ENCODE data around the gene EHMT1. TPM values are rescaled to one million over a fixed set of nuclear protein-coding genes. Genes with fewer than 3 reads are reported as not detected.

EHMT1 gene
- total RNA-seq, 1 experiment from 2014 or later: 63.9 TPM

DNA sequence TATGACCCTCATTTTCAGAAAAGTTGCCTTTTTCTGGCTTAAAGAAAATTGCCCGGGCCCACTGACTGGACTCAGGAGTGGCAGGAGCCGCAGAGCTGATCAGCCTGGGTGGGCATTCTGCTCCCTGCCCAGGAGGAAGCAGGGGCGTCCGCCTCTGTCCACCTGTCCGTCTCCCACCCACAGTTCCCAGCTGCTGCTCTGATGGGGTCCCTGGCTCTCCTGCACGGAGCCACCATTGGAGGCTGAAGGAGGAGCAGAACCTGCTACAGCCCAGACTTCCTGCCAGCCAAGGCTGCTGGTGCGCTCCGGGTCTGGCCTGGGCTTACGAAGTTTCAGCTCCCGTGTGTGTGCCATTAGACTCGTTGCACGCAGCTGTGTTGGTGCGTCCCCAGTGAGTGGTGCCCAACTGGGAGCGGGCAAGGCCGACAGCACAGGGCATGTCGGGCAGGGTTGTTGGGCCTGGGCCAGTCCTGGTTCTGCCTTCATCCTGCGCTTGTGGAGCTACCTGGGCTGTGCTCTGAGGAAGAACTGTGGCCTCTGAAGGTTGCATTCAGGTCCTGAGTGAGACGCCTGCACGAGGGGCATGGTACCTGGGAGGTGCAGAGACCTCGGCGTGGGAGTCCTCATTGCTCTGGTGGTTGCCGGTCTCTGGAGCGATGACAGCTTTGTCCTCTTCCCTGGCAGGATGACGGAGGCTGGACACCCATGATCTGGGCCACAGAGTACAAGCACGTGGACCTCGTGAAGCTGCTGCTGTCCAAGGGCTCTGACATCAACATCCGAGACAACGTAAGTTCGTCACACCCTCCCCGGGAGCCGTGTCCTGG, 181.6 kb downstream of the EHMT1 start:
- CTCF ChIA-PET: no interaction called here
- in situ Hi-C loops (cut with HindIII; ENCODE audit: low pct_unique_long_range_greater_than_20kb, low sequenced_read_pairs): no loop called here
- no TSS peak for BruUV-seq (replicated peaks)
- no peaks in the 10 kb centered on the region for H3K9me3 ChIP-seq (ENCODE audit: control insufficient read depth, insufficient read depth, low read depth, low read length)
- ATAC-seq (no peak; the same call in 1 of the 2 replicates), DNase-seq (ENCODE audit: low read depth, low spot score) (no peak)
- H3K4me1 ChIP-seq (ENCODE audit: control insufficient read depth, insufficient read depth, low read length): no peaks in the 10 kb centered on the region
- H3K27me3 ChIP-seq (ENCODE audit: control insufficient read depth, insufficient read depth, low read length): no peaks in the 10 kb centered on the region
- POLR2A ChIA-PET: no interaction called here
- no peak overlapping the region for H3K27ac ChIP-seq (ENCODE audit: low read length)
- H3K36me3 ChIP-seq (ENCODE audit: control insufficient read depth, insufficient read depth, low read length): no peaks in the 10 kb centered on the region
- intact Hi-C loops (cut with micrococcal nuclease; ENCODE audit: unreplicated experiment): no loop called here
- H3K4me3 ChIP-seq (ENCODE audit: low read depth in 2 of 2, low read length in 2 of 2): no peak overlapping the region
- TF ChIP-seq TCF7L2 (IDR thresholded peaks at IDR 0.05; ENCODE audit: low read depth, low read length): no peak
- TF ChIP-seq, protein P1, sequence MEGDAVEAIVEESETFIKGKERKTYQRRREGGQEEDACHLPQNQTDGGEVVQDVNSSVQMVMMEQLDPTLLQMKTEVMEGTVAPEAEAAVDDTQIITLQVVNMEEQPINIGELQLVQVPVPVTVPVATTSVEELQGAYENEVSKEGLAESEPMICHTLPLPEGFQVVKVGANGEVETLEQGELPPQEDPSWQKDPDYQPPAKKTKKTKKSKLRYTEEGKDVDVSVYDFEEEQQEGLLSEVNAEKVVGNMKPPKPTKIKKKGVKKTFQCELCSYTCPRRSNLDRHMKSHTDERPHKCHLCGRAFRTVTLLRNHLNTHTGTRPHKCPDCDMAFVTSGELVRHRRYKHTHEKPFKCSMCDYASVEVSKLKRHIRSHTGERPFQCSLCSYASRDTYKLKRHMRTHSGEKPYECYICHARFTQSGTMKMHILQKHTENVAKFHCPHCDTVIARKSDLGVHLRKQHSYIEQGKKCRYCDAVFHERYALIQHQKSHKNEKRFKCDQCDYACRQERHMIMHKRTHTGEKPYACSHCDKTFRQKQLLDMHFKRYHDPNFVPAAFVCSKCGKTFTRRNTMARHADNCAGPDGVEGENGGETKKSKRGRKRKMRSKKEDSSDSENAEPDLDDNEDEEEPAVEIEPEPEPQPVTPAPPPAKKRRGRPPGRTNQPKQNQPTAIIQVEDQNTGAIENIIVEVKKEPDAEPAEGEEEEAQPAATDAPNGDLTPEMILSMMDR (IDR thresholded peaks at IDR 0.05): no peak
- TF ChIP-seq, protein P2, sequence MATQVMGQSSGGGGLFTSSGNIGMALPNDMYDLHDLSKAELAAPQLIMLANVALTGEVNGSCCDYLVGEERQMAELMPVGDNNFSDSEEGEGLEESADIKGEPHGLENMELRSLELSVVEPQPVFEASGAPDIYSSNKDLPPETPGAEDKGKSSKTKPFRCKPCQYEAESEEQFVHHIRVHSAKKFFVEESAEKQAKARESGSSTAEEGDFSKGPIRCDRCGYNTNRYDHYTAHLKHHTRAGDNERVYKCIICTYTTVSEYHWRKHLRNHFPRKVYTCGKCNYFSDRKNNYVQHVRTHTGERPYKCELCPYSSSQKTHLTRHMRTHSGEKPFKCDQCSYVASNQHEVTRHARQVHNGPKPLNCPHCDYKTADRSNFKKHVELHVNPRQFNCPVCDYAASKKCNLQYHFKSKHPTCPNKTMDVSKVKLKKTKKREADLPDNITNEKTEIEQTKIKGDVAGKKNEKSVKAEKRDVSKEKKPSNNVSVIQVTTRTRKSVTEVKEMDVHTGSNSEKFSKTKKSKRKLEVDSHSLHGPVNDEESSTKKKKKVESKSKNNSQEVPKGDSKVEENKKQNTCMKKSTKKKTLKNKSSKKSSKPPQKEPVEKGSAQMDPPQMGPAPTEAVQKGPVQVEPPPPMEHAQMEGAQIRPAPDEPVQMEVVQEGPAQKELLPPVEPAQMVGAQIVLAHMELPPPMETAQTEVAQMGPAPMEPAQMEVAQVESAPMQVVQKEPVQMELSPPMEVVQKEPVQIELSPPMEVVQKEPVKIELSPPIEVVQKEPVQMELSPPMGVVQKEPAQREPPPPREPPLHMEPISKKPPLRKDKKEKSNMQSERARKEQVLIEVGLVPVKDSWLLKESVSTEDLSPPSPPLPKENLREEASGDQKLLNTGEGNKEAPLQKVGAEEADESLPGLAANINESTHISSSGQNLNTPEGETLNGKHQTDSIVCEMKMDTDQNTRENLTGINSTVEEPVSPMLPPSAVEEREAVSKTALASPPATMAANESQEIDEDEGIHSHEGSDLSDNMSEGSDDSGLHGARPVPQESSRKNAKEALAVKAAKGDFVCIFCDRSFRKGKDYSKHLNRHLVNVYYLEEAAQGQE (IDR thresholded peaks at IDR 0.05; ENCODE audit: insufficient read depth in 1 of 2, low read depth in 2 of 2, low read length in 1 of 2): no peak
- no peak for TF ChIP-seq POLR2AphosphoS5 (IDR thresholded peaks at IDR 0.05; ENCODE audit: low read depth, low read length)
- TF ChIP-seq SIN3A (IDR thresholded peaks at IDR 0.05; ENCODE audit: borderline replicate concordance, insufficient read depth, low read depth, low read length): no peak

DNA sequence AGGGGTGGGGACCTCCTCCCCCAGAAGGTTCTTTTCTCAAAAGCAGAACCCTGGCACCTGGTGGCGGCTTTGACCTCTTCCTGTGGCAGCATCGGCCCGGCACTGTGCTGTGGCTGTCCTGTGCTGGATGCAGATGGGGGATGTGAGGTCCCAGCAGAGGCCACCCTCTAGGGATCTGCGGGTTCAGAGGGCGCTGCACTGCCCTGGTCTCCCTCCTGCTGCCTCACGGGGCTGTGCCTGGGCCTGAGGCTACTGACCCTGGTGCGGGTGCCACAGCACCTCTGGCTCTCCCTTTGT, 182.2 kb downstream of the EHMT1 start:
- Histone ChIP-seq H3K27me3 (ENCODE audit: control insufficient read depth, insufficient read depth, low read length) (no peaks in the 10 kb centered on the region), H3K9me3 (ENCODE audit: control insufficient read depth, insufficient read depth, low read depth, low read length) (no peaks in the 10 kb centered on the region), H3K4me1 (ENCODE audit: control insufficient read depth, insufficient read depth, low read length) (no peaks in the 10 kb centered on the region), H3K4me3 (ENCODE audit: low read depth in 2 of 2, low read length in 2 of 2) (no peak overlapping the region), H3K36me3 (ENCODE audit: control insufficient read depth, insufficient read depth, low read length) (no peaks in the 10 kb centered on the region), H3K27ac (ENCODE audit: low read length) (no peak overlapping the region)
- in situ Hi-C loops (cut with HindIII; ENCODE audit: low pct_unique_long_range_greater_than_20kb, low sequenced_read_pairs): no loop called here
- no TSS peak for BruUV-seq (replicated peaks)
- TF ChIP-seq POLR2AphosphoS5 (IDR thresholded peaks at IDR 0.05; ENCODE audit: low read depth, low read length): no peak
- TF ChIP-seq, protein P1 (IDR thresholded peaks at IDR 0.05): no peak
- no peak for TF ChIP-seq TCF7L2 (IDR thresholded peaks at IDR 0.05; ENCODE audit: low read depth, low read length)
- TF ChIP-seq SIN3A (IDR thresholded peaks at IDR 0.05; ENCODE audit: borderline replicate concordance, insufficient read depth, low read depth, low read length): no peak
- TF ChIP-seq, protein P2 (IDR thresholded peaks at IDR 0.05; ENCODE audit: insufficient read depth in 1 of 2, low read depth in 2 of 2, low read length in 1 of 2): no peak
- intact Hi-C loops (cut with micrococcal nuclease; ENCODE audit: unreplicated experiment): no loop called here
- ChIA-PET POLR2A (no interaction called here), CTCF (no interaction called here)
- ATAC-seq (no peak), DNase-seq (ENCODE audit: low read depth, low spot score) (no peak)

All from Panc1 (cell line).